ENCODE results near the gene AQP3. TPM values are rescaled to one million over a fixed set of nuclear protein-coding genes. Genes with fewer than 3 reads are reported as not detected.

Gene AQP3
- polyA plus RNA-seq, 4 donors, result 4.9 to 111 (median 44.4) TPM

Other genes starting within 250 kb of the AQP3 start
- not detected for gene SPINK4, start 207.4 kb downstream of the AQP3 start, polyA plus RNA-seq (ENCODE audit: insufficient read length in 4 of 4)
- 10 to 100 TPM; 47.4 to 83.5 (median 79.5) TPM for gene BAG1, start 182.9 kb downstream of the AQP3 start, polyA plus RNA-seq (ENCODE audit: insufficient read length in 4 of 4)
- 100 to 1,000 TPM in 3 of 4 donors, 10 to 100 TPM in 1; 98.9 to 143 (median 118) TPM for gene CHMP5, start 182.5 kb downstream of the AQP3 start, polyA plus RNA-seq (ENCODE audit: insufficient read length in 4 of 4)
- gene NFX1, start 157.1 kb downstream of the AQP3 start, polyA plus RNA-seq (ENCODE audit: insufficient read length in 4 of 4), result 10 to 100 TPM; 28.6 to 36.0 (median 32.7) TPM
- gene AQP7, start 45.0 kb downstream of the AQP3 start, polyA plus RNA-seq (ENCODE audit: insufficient read length in 4 of 4), result 10 to 100 TPM in 3 of 4 donors, 1 to 10 TPM in 1; 2.5 to 28.0 (median 18.7) TPM
- 10 to 100 TPM; 24.1 to 28.6 (median 26.1) TPM for gene NOL6, start 26.3 kb upstream of the AQP3 start, polyA plus RNA-seq (ENCODE audit: insufficient read length in 4 of 4)
- 1 to 10 TPM in 3 of 4 donors, not detected in 1; 1.0 to 2.4 (median 1.3) TPM for gene ANKRD18B, start 76.7 kb upstream of the AQP3 start, polyA plus RNA-seq (ENCODE audit: insufficient read length in 4 of 4)

Data from left renal pelvis (tissue), 4 donors.